Measurements from ENCODE around the gene AIG1.

DNA sequence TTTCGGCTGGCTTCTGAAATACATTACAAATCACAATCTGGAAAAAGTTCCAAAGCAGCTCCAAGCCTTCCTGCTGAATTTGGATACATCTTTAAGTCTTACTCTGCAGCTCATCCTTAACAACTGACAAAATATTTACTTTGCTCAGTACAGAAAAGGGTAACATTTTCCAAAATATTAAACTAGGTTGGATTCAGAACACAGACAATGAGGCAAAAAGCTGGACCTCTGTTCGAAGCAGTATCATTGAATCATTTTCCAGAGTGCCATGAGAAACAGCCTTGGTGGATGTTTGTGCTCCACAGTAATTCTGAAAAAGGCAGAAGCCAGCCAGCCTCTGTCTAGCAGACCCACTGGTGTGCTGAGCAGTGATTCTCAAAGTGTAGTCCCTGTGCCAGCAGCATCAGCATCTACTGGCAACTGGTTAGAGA lies 162.1 kb downstream of the AIG1 start:
- TF ChIP-seq FOXM1 (IDR thresholded peaks at IDR 0.05; ENCODE audit: borderline replicate concordance) (no peak), PKNOX1 (IDR thresholded peaks at IDR 0.05) (no peak), FOXA1 (IDR thresholded peaks at IDR 0.05) (no peak), BHLHE40 (IDR thresholded peaks at IDR 0.05; ENCODE audit: borderline replicate concordance) (no peak), CTBP1 (IDR thresholded peaks at IDR 0.05; ENCODE audit: borderline replicate concordance) (no peak), FOXK2 (IDR thresholded peaks at IDR 0.05) (no peak), SUZ12 (IDR thresholded peaks at IDR 0.05) (no peak), L3MBTL2 (conservative IDR thresholded peaks at IDR 0.05) (no peak), ZNF384 (IDR thresholded peaks at IDR 0.05) (no peak), TARDBP (IDR thresholded peaks at IDR 0.05) (no peak), ARNT (IDR thresholded peaks at IDR 0.05) (no peak)
